Heart left ventricle (tissue), 13 donors: ENCODE measurements around the gene MOSPD3.

Experiments
- CTCF ChIP-seq, 12 donors: fragments of 200-600 bp; sonication (generic) in 4 of 12; IDR thresholded peaks; one replicate each; pipeline versions ENCODE4 v1.5.0 to v1.8.0; 2018 to 2022; ENCODE audit warnings: antibody characterized with exemption in 12 of 12, mild to moderate bottlenecking in 5 of 12
- POLR2A ChIP-seq, 2 donors: fragments of 450-650 bp; IDR thresholded peaks; one replicate each; pipeline ENCODE4 v1.6.1; 2017; ENCODE audit warnings: antibody characterized with exemption in 2 of 2, mild to moderate bottlenecking in 2 of 2, moderate library complexity in 2 of 2
- donor health status: ischemic (EF 13 %, LVEDD 7.1; RV severe dilation, severe dysfunction).
- donor health status: DM: no; HTN: yes; CAD: no.
- donor health status: DM: no; HTN: no; CAD: no.
- donor health status: ischemic (EF 25% LVEDD 6.9; RV normal size, moderate dysfunction).
- donor health status: ischemic (EF 25% LVEDD 5.7; RV mildly dilated, moderate dysfunction).
- donor health status: ischemic (EF 35%, LVEDD 5.7; RV mildly dilated, moderate dysfunction).
- donor health status: nonischemic (EF 11% LVEDD 7.7; RV severe dilation, severe dysfunction).
- donor health status: DM: yes; HTN: yes; CAD: no.
- donor health status: PGD.
- donor health status: ischemic (EF 29% LVEDD 5.4; RV normal size, mild dysfunction).
- donor health status: nonischemic (EF 23%, LVEDD 6.1; RV moderate dilation, normal function).

- TF ChIP-seq POLR2A (IDR thresholded peaks at IDR 0.05) (no peak), CTCF (IDR thresholded peaks at IDR 0.05) (no peak)
Measured at GRCh38 chr7:100573691-100574361, 38.5 kb upstream of the MOSPD3 start, which contains the start of gene SAP25.
